Lung (tissue), 12 donors: ENCODE measurements around the gene HAS3. TPM values are rescaled to one million over a fixed set of nuclear protein-coding genes. Genes with fewer than 3 reads are reported as not detected.

Experiments used
- ATAC-seq: fragments of 200-7000 bp; cut with Tn5 transposase; one replicate; pipeline ENCODE4 v1.9.1; 2020; ENCODE audit warnings: moderate number of reproducible peaks; ENCODE audit not compliant: insufficient read depth, low FRiP score
- DNase-seq, 3 donors: peaks; one replicate each; pipeline ENCODE4 v3.0.0-alpha.2; 2013 to 2017
- H3K27ac ChIP-seq, 2 donors: one replicate each; pipeline ENCODE4 v1.5.1; 2013; ENCODE audit warnings: mild to moderate bottlenecking in 2 of 2, moderate library complexity in 2 of 2, control low read depth in 1 of 2, inconsistent platforms in 1 of 2, low read depth in 1 of 2, low read length in 1 of 2
- H3K27me3 ChIP-seq, 3 donors: one replicate each; pipeline ENCODE4 v1.5.1; 2013; ENCODE audit warnings: low read length in 2 of 3; ENCODE audit not compliant: control insufficient read depth in 3 of 3, insufficient read depth in 3 of 3
- H3K36me3 ChIP-seq, 4 donors: one replicate each; pipeline ENCODE4 v1.5.1; 2013; ENCODE audit warnings: low read length in 4 of 4, mild to moderate bottlenecking in 1 of 4, moderate library complexity in 1 of 4; ENCODE audit not compliant: control insufficient read depth in 4 of 4, insufficient read depth in 4 of 4
- H3K4me1 ChIP-seq, 5 donors: one replicate each; pipeline ENCODE4 v1.5.1; 2013; ENCODE audit warnings: low read length in 5 of 5, mild to moderate bottlenecking in 2 of 5, moderate library complexity in 1 of 5; ENCODE audit not compliant: control insufficient read depth in 5 of 5, insufficient read depth in 5 of 5
- H3K4me3 ChIP-seq: one replicate; pipeline ENCODE4 v1.5.1; 2013; ENCODE audit warnings: mild to moderate bottlenecking, control low read depth, moderate library complexity
- H3K9ac ChIP-seq, 2 donors: one replicate each; pipeline ENCODE4 v1.5.1; 2013; ENCODE audit warnings: low read length in 2 of 2, control low read depth in 1 of 2; ENCODE audit not compliant: insufficient read depth in 1 of 2
- H3K9me3 ChIP-seq, 4 donors: one replicate each; pipeline ENCODE4 v1.5.1; 2013; ENCODE audit warnings: low read length in 3 of 4, mild to moderate bottlenecking in 1 of 4, moderate library complexity in 1 of 4; ENCODE audit not compliant: control insufficient read depth in 4 of 4, insufficient read depth in 3 of 4
- CTCF ChIP-seq: IDR thresholded peaks from 2 replicates; pipeline ENCODE4 v1.5.1; 2012; ENCODE audit warnings: mild to moderate bottlenecking; ENCODE audit errors: control extremely low read depth, extremely low read depth
- WGBS, 2 donors: extraction: QIAGEN DNeasy Blood & Tissue Kit; methylation state at CpG; one replicate each; pipeline ENCODE4 v1.1.7; 2013; 5-methylcytosine and 5-hydroxymethylcytosine counted together
- polyA plus RNA-seq, 2 donors: library from polyadenylated mRNA; stranded (reverse); fragments of 200-250 nt; gene quantifications; one replicate each; pipeline ENCODE4 v1.2.1, GENCODE V29; 2013
- total RNA-seq, 2 donors: library from RNA; depleted of rRNA in 1 of 2; stranded (reverse); fragments of >200 nt in 1 of 2; gene quantifications; one replicate each; pipeline ENCODE4 v1.2.1, GENCODE V29; 2014 to 2021
- donor health status: control.
- donor health status: control.
- donor health status: Bipolar disorder and iron deficiency.
- donor health status: healthy.
- donor health status: DM: yes; HTN: yes; CAD: no.

HAS3 gene
- total and polyA plus RNA-seq, 4 donors: 5.1 to 37.5 (median 19.0) TPM

DNA sequence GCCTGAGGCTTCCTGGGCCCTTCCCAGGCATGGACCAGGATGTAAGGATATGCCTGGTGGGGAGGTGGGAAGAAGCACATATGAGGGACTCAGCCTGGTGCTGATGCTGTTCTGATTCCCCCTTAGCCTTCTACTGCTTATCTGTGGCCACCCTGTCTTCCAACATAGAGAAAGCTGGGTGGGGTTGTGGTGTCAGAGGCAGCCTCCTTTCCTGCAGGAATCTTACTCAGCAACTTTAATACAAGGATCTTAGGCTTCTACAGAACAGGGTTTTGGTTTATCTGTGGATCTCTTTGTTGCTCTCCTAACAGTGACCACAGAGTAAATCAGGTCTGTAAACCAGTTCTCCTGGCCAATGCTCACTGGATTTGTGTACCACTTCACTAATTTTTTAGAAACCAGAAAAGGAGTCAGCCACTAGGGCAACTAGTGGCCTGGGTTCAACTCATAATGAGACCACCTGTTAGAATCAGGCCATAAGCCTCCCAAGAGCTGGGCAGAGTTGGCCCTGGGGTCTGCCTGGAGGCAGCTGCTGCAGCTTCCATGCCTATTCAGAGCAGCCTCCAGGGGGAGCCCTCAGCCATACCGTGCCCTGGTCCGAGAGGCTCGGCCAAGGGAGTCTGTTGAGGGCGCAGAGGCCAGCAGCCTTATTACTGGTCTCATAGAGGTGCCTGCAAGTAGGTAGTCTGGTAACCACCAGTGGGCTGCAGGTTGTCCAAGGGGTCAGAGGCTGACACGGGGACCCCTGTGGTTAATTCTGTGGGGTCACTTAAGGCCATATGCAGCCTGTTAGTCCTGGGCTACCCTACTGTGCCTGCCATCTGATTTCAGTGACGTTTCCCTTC lies 7.1 kb downstream of the HAS3 start:
- no peak overlapping the region for H3K4me3 ChIP-seq
- WGBS, 2 donors: 45 to 51% methylated on average over 6 of the region's 6 CpGs
- peaks cover 0 to 16% (median under 1%) of the 10 kb centered on the region in 5 donors for H3K4me1 ChIP-seq
- DNase-seq: peak in 1 of 3 donors; percentile 50
- peaks cover 0 to 16% (median 8%) of the 10 kb centered on the region in 3 donors for H3K27me3 ChIP-seq
- H3K9ac ChIP-seq: no peak overlapping the region
- H3K9me3 ChIP-seq: no peaks in the 10 kb centered on the region
- TF ChIP-seq CTCF: no peak
- H3K36me3 ChIP-seq: peaks cover 0 to 33% (median 20%) of the 10 kb centered on the region in 4 donors
- peak; percentile 55 for ATAC-seq
- H3K27ac ChIP-seq: no peak overlapping the region

DNA sequence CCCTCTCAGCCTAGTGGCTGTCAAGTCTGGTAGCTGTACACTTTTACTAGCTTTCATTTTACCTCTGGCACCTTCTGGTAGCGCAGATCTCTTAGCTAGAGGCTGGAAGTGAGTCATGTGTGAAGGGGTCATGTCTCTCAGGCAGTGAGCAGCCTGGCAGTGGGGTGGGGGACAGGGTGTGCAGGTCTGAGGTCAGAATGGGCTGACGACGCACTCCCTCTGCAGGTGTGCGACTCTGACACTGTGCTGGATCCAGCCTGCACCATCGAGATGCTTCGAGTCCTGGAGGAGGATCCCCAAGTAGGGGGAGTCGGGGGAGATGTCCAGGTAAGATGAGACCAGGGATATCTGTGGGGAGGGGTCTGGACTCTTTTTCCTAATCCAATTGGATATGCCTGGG lies 7.8 kb downstream of the HAS3 start:
- DNase-seq (no peak), ATAC-seq (no peak)
- H3K9me3 ChIP-seq: no peaks in the 10 kb centered on the region
- H3K4me1 ChIP-seq: peaks cover 0 to 9% (median 0%) of the 10 kb centered on the region in 5 donors
- peaks cover 0 to 9% (median 2%) of the 10 kb centered on the region in 3 donors for H3K27me3 ChIP-seq
- no peak for TF ChIP-seq CTCF
- no peak overlapping the region for H3K4me3 ChIP-seq
- H3K27ac ChIP-seq: no peak overlapping the region
- H3K36me3 ChIP-seq: peaks cover 0 to 33% (median 21%) of the 10 kb centered on the region in 4 donors
- no peak overlapping the region for H3K9ac ChIP-seq
- WGBS, 2 donors: 85 to 92% methylated on average over 7 of the region's 7 CpGs

GRCh38 chr16:69114346-69114975 lies 9.0 kb downstream of the HAS3 start:
- ATAC-seq (no peak), DNase-seq (no peak)
- no peak overlapping the region for H3K4me3 ChIP-seq
- peaks cover 0 to 4% (median 0%) of the 10 kb centered on the region in 5 donors for H3K4me1 ChIP-seq
- H3K9me3 ChIP-seq: no peaks in the 10 kb centered on the region
- H3K9ac ChIP-seq: no peak overlapping the region
- 84 to 86% methylated on average over 25 of the region's 25 CpGs for WGBS, 2 donors
- H3K36me3 ChIP-seq: peaks cover 0 to 40% (median 28%) of the 10 kb centered on the region in 4 donors
- no peak for TF ChIP-seq CTCF
- H3K27ac ChIP-seq: no peak overlapping the region
- H3K27me3 ChIP-seq: no peaks in the 10 kb centered on the region
